Activated CD4-positive, alpha-beta T cell treated with anti-CD3 and anti-CD28 coated beads, Interleukin-2, amount 50 U/mL, for 16 hours (primary cell): ENCODE measurements around the gene TANC1.
A peak's percentile ranks its signal among the peaks of the same experiment; 100 is the strongest.

Source experiments
- DNase-seq: peaks from one replicate; pipeline ENCODE4 v3.0.0-alpha.2; 2020

The TANC1 gene

DNA sequence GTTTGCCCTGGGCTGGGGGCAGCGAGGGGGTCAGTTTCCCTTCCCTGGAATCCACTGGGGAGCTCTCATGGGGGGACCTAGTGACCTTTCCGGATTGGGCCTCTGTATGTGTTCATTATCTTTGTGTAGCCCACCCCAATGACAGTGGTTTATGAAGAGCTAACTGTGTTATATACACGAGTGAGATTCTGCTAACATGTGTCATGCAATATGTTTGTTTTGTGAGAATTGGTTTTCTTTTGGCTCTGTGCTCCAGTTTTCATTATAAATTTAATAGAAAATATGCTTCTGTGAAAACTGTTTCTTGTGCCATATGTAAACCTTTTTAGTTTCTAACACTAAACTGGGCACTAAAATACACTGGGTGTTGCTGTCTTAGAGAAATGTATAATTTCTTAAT is 207.5 kb downstream of the TANC1 start:
- no peak for DNase-seq

DNA sequence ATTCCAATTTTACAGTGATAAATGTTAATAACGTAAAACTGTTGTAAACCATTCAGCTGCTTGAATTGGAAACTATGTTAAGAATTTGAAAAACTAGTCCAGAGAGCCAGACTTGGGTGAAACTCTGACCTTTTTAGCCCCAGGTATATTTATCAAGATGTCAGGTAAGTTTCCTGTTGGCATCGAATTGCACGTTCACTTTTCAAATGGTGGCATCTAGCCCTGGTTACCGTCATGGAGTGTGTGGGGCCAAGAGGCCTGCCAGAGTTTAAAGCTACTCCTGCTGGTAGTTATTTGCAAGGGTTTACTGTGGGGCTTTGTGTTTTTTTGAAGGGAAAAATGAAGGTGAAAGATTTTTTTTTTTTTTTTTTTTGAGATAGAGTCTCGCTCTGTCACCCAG is 208.1 kb downstream of the TANC1 start:
- no peak for DNase-seq

DNA sequence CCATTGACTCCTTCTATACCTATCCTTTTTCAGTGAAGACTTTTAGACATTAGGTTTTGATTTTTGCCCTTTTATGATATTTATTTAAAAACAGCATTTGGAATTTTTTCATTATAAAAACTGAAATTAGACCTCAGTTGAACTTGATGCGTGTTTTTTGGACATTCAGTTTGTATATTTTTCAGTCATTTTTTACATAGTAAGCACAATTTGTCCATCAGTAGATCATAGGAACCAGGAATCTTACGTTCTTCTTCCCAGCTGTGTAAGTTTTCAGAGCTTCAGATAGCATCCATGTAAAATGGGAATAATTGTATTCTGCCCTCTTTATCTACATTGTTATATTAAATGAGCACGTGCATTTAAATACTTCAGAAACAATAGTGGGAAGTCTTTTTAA is 208.9 kb downstream of the TANC1 start:
- no peak for DNase-seq

DNA sequence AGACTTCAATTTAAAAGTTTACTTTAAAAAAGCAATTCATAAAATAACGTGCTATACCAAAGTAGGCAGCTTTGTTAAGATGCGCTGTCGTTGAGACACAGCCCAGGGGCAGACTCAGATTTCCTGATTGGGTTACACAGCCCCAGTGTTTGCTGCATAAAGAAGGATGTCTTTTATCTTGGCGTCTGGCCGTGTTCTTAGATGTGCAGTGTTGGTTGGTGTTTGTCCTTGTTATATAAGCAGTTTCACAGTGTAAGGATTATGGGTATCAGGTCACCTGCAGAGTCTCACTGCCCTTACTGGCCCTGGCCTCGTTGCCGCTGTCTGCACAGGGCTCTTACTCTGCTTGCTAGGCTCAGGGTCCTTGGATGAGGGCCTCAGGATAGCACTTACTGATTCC is 209.5 kb downstream of the TANC1 start:
- no peak for DNase-seq

DNA sequence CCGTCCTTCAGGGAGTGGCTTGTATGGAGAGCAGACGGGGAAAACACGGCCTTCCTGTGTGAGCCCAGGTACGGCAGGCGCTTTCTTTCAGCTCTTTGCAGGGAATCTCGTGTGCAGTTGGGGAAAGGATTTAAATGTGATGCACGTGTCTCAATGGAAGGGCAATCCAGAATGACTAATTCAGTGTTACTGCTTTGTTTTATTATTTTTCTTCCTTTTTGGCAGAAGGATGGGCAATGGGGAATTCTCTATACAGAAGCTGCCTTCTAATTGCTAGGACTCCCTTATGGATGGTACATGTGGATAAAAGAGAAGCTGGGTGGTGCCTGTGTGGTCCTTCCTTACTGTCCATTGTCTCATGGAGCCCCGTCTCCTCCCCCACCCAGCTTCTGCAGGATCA is 210.7 kb downstream of the TANC1 start:
- DNase-seq, result no peak

DNA sequence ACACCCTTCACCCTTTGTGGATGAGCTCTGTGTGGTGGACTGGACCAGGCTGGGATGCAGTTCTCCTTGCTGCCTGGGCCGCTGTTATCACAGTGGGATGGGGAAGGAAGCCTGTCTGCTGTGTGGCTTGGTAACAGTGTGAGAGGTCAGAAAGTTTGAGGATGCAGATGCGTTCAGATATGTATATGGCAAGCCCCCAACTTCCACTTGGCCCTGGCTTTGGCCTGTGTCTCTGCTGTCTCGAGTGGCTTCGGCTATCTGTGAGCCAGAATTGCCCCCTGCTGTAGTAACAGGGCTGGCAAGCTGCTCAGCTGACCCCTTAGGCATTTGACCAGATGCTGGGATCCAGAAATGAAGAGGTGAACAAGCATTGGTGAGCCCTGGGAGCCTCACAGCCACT is 211.3 kb downstream of the TANC1 start:
- no peak for DNase-seq

DNA sequence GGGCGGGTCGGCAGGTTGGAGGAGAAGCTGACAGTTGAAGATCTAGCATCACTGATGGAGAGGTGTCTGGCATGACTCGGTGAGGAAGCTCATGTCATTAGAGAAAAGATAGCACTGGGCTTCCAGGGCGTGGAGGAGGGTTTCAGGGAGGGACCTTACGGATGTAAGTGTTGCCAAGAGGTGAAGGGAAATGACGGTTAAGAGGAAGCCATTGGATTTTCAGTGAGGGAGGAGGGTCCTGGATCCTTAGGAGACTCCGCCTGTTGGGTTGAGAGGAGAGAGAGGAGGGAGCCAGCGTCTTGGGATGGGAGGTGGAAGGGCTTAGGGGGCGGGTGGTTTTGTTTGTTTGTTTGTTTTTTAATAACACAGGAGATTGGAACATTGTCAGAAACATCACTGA is 214.9 kb downstream of the TANC1 start:
- no peak for DNase-seq

DNA sequence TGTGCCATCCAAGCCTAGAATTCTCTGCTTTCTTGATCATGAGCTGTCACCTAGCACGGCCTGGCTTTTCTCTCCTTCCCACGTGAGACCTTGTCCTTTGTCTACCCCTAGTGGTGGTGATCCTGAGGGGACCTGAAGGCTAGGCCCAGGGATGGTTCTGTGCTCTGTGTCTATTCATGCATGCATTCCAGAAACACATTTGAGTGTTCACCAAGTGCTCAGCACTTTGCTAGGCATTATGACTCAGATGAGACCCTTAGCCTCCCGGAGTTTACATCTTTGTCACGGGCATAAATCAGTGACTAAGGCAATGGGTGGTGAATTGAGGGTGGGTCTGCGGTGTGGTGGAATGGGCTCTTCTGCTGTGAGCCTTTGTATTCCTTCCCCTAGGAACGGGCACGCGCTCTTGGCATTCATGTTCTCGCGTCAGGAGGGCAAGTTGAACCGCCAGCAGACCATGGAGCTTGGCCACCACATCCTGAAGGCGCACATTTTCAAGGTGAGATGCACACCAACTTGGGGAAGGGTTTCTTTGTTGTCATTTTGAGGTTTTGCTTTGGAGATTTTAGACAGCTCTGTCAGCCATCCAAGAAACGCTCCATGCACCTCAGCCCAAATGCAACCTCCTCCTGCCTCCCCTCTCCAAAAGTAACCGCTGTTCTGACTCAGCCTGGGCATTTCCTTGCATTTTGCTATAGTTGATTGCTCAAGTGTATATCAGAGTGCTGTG is 217.1 kb downstream of the TANC1 start:
- DNase-seq, result no peak

DNA sequence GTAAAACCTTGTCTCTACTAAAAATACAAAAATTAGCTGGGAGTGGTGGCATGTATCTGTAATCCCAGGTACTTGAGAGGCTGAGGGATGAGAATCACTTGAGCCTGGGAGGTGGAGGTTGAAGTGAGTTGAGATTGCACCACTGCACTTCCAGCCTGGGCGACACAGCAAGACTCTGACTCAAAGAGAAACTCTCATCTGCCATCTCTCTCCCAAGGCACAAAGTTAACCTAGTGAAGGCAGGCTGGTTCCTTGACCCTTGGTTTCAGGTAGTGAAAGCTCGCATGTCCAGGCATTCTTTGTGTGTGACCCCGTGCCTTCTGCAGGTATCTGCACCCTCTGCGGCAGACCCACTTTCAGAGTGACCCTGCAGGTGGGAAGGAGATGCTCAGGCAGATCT is 218.0 kb downstream of the TANC1 start:
- peak; percentile 14 for DNase-seq

DNA sequence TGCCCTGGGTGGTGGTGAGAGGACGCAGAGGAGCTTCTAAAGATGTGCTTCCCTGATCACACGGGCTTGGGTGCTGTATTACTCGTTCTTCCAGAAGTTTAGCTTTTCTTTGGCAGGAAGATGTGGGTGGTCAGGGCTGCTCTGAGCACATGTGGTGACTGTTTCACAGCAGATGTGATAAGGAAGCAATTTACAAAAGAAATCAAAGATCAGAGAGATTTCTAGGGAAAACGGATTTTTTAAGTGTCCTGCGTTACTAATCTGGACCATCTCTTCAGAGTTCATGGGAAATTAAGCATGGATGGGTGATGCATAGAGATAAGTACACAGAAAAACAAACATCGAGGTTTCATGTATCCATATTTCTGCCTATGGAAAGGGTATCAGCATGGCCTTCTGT is 218.7 kb downstream of the TANC1 start:
- no peak for DNase-seq

DNA sequence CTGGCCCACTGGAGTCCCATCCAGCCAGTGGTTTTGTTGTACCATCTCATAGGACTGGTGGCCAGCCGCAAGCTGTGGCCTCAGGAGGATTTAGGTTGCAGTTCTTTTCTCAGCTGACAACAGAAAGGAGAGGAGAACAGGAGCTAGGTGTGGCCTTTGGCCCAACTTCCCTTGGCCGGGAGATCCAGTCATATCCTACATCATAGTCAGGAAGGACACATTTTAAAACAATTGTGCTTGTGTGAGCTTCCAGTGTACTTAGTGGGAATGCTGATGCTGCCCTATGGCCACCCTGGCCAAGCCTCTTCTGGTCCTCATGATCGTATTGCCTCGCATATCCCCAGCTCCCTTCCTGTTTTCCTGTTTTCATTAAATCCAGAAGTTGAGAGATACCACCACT is 220.0 kb downstream of the TANC1 start:
- DNase-seq, result no peak

DNA sequence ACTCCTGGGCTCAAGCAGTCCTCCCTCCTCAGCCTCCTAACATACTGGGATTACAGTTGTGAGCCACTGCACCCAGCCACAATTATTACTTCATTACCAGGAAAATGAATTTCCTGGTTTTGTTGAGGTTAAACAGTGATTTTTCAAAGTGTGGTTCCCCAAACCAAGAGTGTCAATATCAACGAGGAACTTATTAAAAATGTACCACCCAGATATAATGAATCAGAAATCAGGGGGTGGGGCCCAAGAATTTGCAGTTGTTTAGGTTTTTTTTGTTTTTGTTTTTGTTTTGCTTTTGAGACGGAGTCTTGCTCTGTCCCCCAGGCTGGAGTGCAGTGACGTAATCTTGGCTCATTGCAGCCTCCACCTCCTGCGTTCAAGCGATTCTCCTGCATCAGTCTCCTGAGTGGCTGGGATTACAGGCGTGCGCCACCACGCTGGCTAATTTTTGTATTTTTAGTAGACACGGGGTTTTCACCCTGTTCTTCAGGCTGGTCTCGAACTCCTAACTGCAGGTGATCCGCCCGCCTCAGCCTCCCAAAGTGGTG is 224.0 kb downstream of the TANC1 start:
- DNase-seq, result no peak

DNA sequence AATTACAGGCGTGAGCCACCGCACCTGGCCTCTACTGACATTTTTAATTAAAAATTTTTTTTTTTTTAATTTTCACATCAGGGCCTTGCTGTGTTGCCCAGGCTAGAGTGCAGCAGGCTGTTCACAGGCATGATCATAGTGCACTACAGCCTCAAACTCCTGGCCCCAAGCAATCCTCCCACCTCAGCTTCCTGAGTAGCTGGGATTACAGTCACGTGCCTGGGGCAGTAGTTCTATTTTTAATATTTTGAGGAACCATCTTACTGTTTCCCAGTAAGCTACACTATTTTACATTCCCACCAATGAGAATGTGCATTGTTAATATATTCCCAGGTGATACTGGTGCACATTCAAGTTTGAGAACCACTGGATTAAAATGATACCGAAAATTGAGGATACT is 225.4 kb downstream of the TANC1 start:
- no peak for DNase-seq

DNA sequence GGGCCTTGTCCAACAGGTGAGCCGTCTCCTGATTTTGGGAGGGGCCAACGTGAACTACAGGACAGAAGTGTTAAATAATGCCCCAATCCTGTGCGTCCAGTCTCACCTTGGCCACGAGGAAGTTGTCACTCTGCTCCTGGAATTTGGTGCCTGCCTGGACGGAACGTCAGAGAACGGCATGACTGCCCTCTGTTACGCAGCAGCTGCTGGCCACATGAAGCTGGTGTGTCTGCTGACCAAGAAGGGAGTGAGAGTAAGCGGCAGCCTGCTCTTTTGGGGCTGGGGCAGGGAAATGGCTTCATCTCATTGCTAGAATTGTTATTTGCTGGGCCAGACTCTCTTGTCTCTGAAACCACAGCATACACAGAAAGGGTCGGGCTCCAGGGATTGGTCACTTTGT is 225.8 kb downstream of the TANC1 start:
- DNase-seq, result no peak

DNA sequence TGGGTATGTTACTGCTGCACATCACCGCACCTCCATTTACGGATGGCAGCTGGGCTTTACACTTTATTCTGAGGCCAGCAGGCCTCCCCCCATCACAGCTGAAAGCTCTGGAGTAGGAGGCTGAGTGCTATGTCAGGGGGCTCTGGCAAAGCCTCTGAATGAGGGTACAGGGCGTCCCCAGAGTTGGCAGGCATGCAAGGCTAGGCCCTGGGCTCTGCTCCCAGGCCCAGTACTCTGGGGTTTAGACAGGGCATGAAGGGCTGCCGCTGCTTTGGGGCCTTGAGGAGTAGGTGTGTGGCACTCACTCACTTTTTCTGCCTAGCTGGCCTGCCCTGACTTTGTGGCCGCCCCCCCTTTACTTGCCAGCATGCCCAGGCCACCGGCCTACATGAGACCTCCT is 227.3 kb downstream of the TANC1 start:
- no peak for DNase-seq

DNA sequence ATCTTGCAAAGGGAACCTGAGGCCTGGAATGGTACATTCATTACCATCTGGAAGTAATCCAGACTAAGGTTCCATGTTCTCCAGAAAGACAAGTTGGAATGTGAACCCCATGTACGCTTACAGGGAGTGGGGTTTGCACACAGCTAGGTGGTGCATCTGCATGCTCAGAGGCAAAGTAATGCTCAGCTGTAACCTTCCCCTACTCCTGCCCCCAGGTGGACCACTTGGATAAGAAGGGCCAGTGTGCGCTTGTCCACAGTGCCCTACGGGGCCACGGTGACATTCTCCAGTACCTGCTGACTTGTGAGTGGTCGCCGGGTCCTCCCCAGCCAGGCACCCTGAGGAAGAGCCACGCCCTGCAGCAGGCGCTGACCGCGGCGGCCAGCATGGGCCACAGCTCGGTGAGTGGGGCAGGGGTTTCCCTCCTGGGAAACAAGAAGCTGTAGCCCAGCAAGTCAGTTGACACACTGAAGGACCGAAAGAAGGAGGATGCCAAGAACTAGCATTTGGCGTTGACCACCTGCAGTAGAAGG is 228.0 kb downstream of the TANC1 start:
- DNase-seq, result no peak

DNA sequence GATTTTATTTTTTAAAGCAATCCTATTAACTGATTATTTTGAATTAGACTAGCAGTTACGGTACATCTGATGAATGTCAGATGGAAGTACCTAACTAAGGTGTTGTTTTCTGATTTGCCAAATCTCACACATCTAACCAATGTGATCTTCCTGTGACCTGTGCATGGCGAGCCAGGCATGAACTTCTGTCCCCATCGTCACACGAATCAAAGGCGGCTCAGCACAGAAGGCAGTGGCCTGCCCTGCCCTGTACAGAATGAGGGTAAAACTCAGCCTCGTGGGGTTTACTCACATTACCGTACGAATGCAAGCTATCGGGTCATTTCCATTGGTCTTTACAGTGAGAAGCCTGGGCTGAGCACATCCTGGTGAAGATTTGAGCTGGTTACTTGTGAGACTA is 230.8 kb downstream of the TANC1 start:
- DNase-seq, result no peak

DNA sequence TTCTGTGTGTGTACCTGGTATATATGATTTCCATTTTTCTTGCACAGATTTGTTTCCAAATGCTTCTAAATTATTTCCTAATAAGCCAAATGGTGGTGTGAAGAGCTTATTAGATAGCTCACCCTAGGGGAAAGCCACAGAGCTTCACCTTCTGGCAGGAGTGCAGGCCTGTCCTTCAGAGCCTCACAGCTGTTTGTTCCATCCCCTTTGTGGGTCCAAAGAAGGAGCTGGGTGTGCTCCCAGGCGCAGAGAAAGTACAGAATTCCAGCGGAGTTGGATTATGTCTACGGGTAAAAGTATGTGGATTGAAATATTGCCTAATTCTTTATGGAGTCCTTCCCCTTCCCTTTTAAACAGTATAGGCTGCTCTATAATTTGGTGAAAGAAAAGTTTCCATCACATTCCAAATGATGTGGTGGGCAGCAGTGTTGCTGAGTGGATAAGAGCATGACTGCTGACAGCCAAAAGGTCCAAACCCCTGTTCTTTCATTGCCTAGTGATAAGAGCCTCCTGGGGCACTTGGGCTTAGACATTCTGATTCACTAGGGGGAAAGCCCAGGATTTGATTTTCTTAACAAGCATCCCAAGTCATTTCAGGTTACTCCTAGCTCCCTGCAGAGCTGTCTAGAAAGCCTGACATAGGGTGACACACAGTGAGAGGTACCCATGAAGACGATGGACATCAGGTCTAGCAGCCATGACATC is 231.5 kb downstream of the TANC1 start:
- DNase-seq, result no peak

DNA sequence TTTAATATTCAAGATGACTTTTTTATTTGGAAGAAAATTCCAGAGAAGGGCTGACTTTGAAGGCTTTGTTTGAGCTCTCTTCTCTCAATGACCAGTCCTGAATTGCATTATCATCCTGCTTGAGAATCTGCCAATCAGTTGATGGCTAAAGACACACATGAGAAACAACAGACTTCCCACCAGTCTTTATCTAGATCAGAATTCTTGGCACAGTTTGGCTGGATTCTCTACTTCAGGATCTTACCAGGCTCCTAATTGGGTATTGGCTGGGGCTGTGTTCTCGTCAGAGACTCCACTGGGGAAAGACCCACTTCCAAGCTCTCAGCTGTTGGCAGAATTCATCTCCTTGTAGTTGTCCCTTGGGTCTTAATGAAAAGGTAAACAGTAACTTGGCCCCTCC is 232.1 kb downstream of the TANC1 start:
- DNase-seq, result no peak

DNA sequence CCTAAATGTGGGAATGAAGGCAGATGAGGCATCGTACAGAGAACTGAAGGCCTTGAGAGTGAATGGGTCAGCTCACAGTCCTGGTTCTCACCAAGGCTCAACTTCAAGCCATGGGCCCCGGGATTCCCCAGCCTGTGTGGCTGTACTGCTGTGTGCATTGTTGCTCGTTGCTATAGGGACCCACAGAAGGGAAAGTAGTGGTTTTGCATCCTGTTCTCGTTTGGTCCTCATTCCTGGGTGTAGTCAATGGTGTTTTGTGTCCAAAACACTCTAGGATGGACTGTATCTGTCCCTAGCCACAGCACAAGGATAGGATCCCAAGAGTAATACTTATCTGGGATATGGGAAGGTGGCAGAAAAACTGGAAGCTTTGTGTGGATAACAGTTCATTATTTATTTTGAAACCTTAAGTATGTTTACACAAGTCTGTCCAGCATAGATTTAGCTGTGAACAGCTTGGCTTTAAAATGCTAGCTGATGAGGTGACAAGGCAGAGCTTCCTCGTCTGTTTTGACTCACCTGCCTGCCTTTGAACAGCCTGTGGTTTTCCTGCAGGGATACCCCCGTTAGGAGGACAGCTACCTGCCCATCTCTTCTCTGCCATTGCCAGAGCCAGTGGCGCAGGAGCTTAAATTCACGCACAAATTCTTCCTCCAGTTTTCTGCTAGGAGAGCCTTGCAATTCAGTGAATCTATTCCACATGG is 233.1 kb downstream of the TANC1 start:
- peak; percentile 46 for DNase-seq

DNA sequence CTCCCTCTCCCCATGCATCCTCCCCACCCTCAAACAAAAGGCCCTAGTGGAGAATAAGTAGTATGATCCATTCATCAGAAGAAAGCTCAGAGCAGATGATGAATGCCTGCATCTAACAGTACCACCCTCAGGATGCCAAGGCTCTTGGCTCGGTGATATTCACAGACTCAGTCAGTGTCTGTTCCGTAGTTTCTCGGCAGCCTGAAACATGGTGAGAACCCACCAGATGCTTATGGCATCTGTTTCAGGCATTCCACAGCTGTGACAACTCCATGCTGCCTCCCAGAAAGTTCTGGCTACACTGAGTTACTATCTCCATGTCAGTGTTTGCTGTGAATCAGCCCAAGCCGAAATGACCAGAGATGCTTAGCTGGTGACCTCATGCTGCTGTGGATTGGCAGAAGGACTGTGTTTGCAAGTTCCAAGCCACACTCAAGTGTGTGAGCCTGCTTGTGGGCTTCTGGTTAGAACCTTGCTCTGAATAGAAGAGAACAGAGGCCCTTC is 234.2 kb downstream of the TANC1 start:
- no peak for DNase-seq

DNA sequence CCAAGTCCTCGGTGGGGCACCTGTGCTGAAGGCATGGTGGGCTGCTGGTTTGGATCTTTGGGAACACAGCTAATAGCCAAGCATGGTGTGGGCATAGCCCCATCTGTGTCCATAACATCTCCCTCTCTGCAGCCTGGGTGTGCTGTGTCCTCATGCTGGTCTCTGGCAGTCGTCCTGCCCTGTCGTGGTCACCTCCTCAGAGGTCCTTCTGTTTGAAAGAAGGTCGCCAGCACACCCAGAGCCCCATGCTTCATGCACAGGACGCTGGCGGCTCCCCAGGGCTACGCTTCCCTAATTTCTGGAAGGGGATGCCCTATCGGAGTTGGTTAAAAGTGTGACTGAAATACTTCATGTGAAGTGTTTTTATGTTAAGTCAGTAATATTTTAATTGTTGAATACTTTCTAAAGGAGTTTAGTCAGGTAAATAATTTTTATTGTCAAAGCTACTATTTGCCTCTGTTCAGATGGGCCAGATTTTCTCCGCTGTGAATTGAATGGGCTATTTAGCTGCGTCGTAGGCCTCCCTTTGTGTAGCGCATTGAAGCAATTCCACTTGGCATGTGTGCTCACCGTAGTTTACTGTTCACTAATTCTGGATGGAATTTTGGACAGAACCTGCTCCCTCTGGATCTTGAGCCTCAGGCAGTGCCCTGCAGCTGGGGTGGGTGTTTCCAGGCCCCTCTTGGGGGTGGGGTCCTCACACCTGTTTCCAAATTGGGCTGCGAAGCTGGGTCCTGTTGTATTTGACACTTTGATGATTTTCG is 236.1 kb downstream of the TANC1 start:
- no peak for DNase-seq
